Hepatocyte (in vitro differentiated cells): ENCODE measurements around the gene LEUTX. TPM values are rescaled to one million over a fixed set of nuclear protein-coding genes. Genes with fewer than 3 reads are reported as not detected.

ENCODE experiments used
- DNase-seq: peaks from one replicate; pipeline ENCODE4 v3.0.0-alpha.2; 2016; ENCODE audit warnings: low spot score
- H2AFZ ChIP-seq: fragments of 200-600 bp; sonication (generic); 2 replicates; pipeline ENCODE4 v1.6.0; 2016; ENCODE audit warnings: antibody characterized with exemption, mild to moderate bottlenecking
- H3K27ac ChIP-seq: fragments of 200-600 bp; sonication (generic); 2 replicates; pipeline ENCODE4 v1.5.1; 2016; ENCODE audit warnings: mild to moderate bottlenecking
- H3K27me3 ChIP-seq: fragments of 200-600 bp; sonication (generic); 2 replicates; pipeline ENCODE4 v1.6.1; 2016
- H3K36me3 ChIP-seq: fragments of 200-600 bp; sonication (generic); replicated peaks from 2 replicates; pipeline ENCODE4 v1.5.1; 2016; ENCODE audit warnings: low read depth; ENCODE audit not compliant: insufficient read depth
- H3K4me1 ChIP-seq: fragments of 200-600 bp; sonication (generic); 2 replicates; pipeline ENCODE4 v1.5.1; 2016; ENCODE audit warnings: mild to moderate bottlenecking, moderate library complexity; ENCODE audit not compliant: insufficient read depth
- H3K4me2 ChIP-seq: fragments of 200-600 bp; sonication (generic); 2 replicates; pipeline ENCODE4 v1.6.0; 2016
- H3K4me3 ChIP-seq: fragments of 200-600 bp; sonication (generic); 2 replicates; pipeline ENCODE4 v1.5.1; 2016; ENCODE audit warnings: mild to moderate bottlenecking
- H3K79me2 ChIP-seq: fragments of 200-600 bp; sonication (generic); 2 replicates; pipeline ENCODE4 v1.6.0; 2017; ENCODE audit warnings: mild to moderate bottlenecking
- H3K9me2 ChIP-seq: fragments of 200-600 bp; sonication (generic); replicated peaks from 2 replicates; pipeline ENCODE4 v1.6.0; 2017; ENCODE audit warnings: mild to moderate bottlenecking; ENCODE audit not compliant: insufficient read depth
- H3K9me3 ChIP-seq: fragments of 200-600 bp; sonication (generic); 2 replicates; pipeline ENCODE4 v1.5.1; 2016; ENCODE audit warnings: low read depth, mild to moderate bottlenecking
- H4K20me1 ChIP-seq: fragments of 200-600 bp; sonication (generic); 2 replicates; pipeline ENCODE4 v1.6.0; 2016; ENCODE audit warnings: mild to moderate bottlenecking; ENCODE audit not compliant: insufficient read depth, poor library complexity, severe bottlenecking
- EZH2 ChIP-seq: fragments of 200-600 bp; sonication (generic); IDR thresholded peaks from 2 replicates; pipeline ENCODE4 v1.6.1; 2016; ENCODE audit warnings: antibody characterized with exemption, mild to moderate bottlenecking, borderline replicate concordance
- EZH2phosphoT487 ChIP-seq: fragments of 200-600 bp; sonication (generic); IDR thresholded peaks from one replicate; pipeline ENCODE4 v1.6.1; 2018; ENCODE audit warnings: antibody characterized with exemption, mild to moderate bottlenecking, low read depth, moderate library complexity; ENCODE audit not compliant: unreplicated experiment, severe bottlenecking
- WGBS: methylation state at CpG from one replicate; pipeline ENCODE4 v1.1.6; 2016; ENCODE audit warnings: low lambda C conversion rate; ENCODE audit errors: missing lambda C conversion rate; 5-methylcytosine and 5-hydroxymethylcytosine counted together
- polyA plus RNA-seq: library from polyadenylated mRNA; unstranded; fragments of >200 nt; fragmentation: Nextera tagmentation; extraction: Ambion mirVana; gene quantifications from 2 replicates; pipeline ENCODE4 v1.2.1, GENCODE V29; 2016
- total RNA-seq: library from RNA; depleted of rRNA; stranded (reverse); fragments of >200 nt; gene quantifications from 2 replicates; pipeline ENCODE4 v1.2.3, GENCODE V29; 2014
- TF ChIP-seq, protein P1 (sequence below): fragments of 200-600 bp; sonication (generic); IDR thresholded peaks from 2 replicates; pipeline ENCODE4 v1.5.1; 2016; ENCODE audit warnings: antibody characterized with exemption, mild to moderate bottlenecking; ENCODE audit not compliant: poor library complexity

The LEUTX gene, protein sequence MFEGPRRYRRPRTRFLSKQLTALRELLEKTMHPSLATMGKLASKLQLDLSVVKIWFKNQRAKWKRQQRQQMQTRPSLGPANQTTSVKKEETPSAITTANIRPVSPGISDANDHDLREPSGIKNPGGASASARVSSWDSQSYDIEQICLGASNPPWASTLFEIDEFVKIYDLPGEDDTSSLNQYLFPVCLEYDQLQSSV
- total RNA-seq (not detected in 2 replicates), polyA plus RNA-seq (not detected in 2 replicates)

DNA sequence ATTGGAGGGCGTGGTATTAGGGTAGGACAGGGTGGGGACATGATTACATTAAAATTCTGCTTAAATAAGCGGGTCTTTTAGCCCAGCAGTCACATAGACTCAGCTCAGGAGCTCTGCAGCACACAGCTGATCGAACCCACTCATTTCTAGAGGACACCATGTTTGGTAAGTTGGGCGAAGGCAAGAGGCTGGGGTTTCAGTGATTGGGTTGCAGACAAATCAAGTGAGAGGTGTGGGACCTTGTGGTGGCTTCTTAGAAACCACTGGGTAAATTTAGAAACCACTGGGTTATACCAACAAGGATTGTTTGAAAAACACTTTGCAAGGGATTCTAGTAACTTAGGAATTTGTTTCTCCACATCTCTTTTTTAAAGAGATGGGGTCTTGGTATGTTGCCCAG lies at the start of gene LEUTX:
Gene LEUTX, plus strand, starts transcription at position 92 of the 400 bp plus-strand sequence. Its CDS starts 67 bp downstream, at position 159.
- DNase-seq, result no peak
- Histone ChIP-seq H2AFZ (no peak within 1 kb of the TSS), H3K27ac (no peak within 1 kb of the TSS), H3K4me3 (no peak within 1 kb of the TSS), H3K4me1 (no peaks in the 10 kb centered on the region), H3K9me3 (no peaks in the 10 kb centered on the region), H3K79me2 (no peaks in the 10 kb centered on the region), H3K9me2 (no peaks in the 10 kb centered on the region), H3K27me3 (no peaks in the 10 kb centered on the region), H4K20me1 (no peaks in the 10 kb centered on the region), H3K36me3 (no peaks in the 10 kb centered on the region), H3K4me2 (no peak within 1 kb of the TSS)
- WGBS, result 73% methylated on average over 4 of the region's 4 CpGs
- TF ChIP-seq EZH2, result no peak
- TF ChIP-seq EZH2phosphoT487, result no peak
- TF ChIP-seq, protein P1, sequence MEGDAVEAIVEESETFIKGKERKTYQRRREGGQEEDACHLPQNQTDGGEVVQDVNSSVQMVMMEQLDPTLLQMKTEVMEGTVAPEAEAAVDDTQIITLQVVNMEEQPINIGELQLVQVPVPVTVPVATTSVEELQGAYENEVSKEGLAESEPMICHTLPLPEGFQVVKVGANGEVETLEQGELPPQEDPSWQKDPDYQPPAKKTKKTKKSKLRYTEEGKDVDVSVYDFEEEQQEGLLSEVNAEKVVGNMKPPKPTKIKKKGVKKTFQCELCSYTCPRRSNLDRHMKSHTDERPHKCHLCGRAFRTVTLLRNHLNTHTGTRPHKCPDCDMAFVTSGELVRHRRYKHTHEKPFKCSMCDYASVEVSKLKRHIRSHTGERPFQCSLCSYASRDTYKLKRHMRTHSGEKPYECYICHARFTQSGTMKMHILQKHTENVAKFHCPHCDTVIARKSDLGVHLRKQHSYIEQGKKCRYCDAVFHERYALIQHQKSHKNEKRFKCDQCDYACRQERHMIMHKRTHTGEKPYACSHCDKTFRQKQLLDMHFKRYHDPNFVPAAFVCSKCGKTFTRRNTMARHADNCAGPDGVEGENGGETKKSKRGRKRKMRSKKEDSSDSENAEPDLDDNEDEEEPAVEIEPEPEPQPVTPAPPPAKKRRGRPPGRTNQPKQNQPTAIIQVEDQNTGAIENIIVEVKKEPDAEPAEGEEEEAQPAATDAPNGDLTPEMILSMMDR, result no peak

DNA sequence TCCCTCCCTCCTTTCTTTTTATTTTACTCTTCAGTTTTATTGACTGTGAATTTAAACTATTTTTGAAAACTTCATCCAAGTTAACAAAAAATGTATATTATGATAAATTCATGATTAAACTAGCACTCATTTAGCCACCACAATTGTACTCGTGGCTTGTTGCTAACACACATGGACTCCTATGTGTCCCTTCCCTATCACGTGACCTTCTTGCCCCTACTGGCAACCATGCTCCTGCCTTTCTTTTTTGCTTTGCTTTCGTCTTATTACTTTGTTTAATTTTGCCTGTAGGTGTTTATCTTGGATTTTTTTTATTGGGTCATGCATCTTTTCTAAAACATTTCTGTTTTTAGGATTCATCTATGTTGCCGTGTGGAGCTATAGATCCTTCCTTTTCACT lies 49.1 kb upstream of the LEUTX start:
- Histone ChIP-seq H3K27ac (no peak overlapping the region), H3K4me3 (no peak overlapping the region), H3K9me2 (no peaks in the 10 kb centered on the region), H3K4me2 (no peak overlapping the region), H3K4me1 (no peaks in the 10 kb centered on the region), H2AFZ (no peak overlapping the region), H3K79me2 (no peaks in the 10 kb centered on the region), H4K20me1 (no peaks in the 10 kb centered on the region), H3K36me3 (no peaks in the 10 kb centered on the region), H3K9me3 (no peaks in the 10 kb centered on the region), H3K27me3 (no peaks in the 10 kb centered on the region)
- TF ChIP-seq, protein P1, result no peak
- no peak for TF ChIP-seq EZH2
- TF ChIP-seq EZH2phosphoT487, result no peak
- DNase-seq, result no peak
- 59% methylated on average over 4 of the region's 4 CpGs for WGBS

DNA sequence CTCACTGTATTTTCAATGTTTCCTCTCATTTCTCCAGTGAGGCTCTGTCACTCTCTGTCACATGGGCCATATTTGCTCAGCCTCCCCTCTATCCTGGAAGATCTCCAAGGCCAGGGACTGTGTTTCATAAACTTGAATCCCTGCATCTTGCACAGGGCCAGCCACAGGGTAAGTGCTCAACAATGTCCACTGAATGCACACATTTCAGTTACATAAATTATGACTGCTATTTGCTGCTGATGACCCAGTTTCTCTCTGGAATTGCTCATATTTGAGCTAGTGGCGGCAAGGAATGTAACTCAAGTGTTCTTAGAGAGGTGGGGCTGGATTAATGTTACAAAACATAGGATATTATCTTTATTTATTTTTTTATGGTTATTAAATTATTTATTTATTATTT lies 47.0 kb upstream of the LEUTX start:
- H3K27me3 ChIP-seq, result no peaks in the 10 kb centered on the region
- no peaks in the 10 kb centered on the region for H4K20me1 ChIP-seq
- no peaks in the 10 kb centered on the region for H3K79me2 ChIP-seq
- no peak for DNase-seq
- 85% methylated on average over 1 of the region's 1 CpG for WGBS
- H3K4me1 ChIP-seq, result no peaks in the 10 kb centered on the region
- H3K36me3 ChIP-seq, result no peaks in the 10 kb centered on the region
- no peak overlapping the region for H3K4me2 ChIP-seq
- no peaks in the 10 kb centered on the region for H3K9me2 ChIP-seq
- H3K9me3 ChIP-seq, result no peaks in the 10 kb centered on the region
- TF ChIP-seq, protein P1, result no peak
- TF ChIP-seq EZH2 (no peak), EZH2phosphoT487 (no peak)
- H2AFZ ChIP-seq, result no peak overlapping the region
- H3K27ac ChIP-seq, result no peak overlapping the region
- no peak overlapping the region for H3K4me3 ChIP-seq
